HCT116 (cell line): ENCODE data around the gene KRTAP26-1. TPM values are rescaled to one million over a fixed set of nuclear protein-coding genes. Genes with fewer than 3 reads are reported as not detected.

Source experiments
- ATAC-seq: fragments of 200-7000 bp; cut with Tn5 transposase; 2 replicates; pipeline ENCODE4 v1.9.1; 2020; ENCODE audit warnings: mild to moderate bottlenecking, moderate library complexity
- BruUV-seq: library from RNA; stranded (reverse); fragments of 400-500 nt; replicated peaks from 2 replicates; lab custom pipeline; 2021; lab: Mats Ljungman, UMichigan
- CTCF ChIA-PET: fragments of 300-600 bp; sonication (Branson Sonifier 250); formaldehyde crosslinking; loops from one replicate; lab custom pipeline; 2021; ENCODE audit warnings: antibody characterized with exemption; lab: Charles Lee
- POLR2A ChIA-PET: fragments of 300-600, 350-600 bp; sonication (Branson Sonifier 250); formaldehyde crosslinking; loops from one replicate; lab custom pipeline; 2021; ENCODE audit warnings: antibody characterized with exemption; lab: Charles Lee
- RAD21 ChIA-PET, 2 experiments: fragments of 300-600 bp; sonication (Branson Sonifier 250); formaldehyde crosslinking; loops; one replicate each; lab custom pipeline; 2023; ENCODE audit warnings: low total read pairs in 2 of 2; ENCODE audit not compliant: uncharacterized antibody in 2 of 2, unreplicated experiment in 2 of 2, low non-redundant PET in 1 of 2; lab: Charles Lee
- DNase-seq: peaks from one replicate; pipeline ENCODE4 v3.0.0-alpha.2; 2010; ENCODE audit warnings: low read depth, low spot score
- H2AFZ ChIP-seq: fragments of 200-600 bp; shearing (Covaris generic), sonication (generic); 2 replicates; pipeline ENCODE4 v1.6.1; 2017; ENCODE audit warnings: low read depth, mixed run types, mixed read lengths, antibody characterized with exemption, low read length; ENCODE audit not compliant: poor library complexity, severe bottlenecking
- H3K27ac ChIP-seq: 2 replicates; pipeline ENCODE4 v1.5.1; 2012; ENCODE audit warnings: low read depth, low read length
- H3K27me3 ChIP-seq: fragments of 200-600 bp; sonication (generic); 2 replicates; pipeline ENCODE4 v1.6.1; 2016; ENCODE audit warnings: mixed run types, low read length, mixed read lengths; ENCODE audit not compliant: insufficient read depth
- H3K36me3 ChIP-seq, 2 experiments: fragments of 200-500 bp in 1 of 2; fragments of 200-600 bp in 1 of 2; sonication (Bioruptor generic) in 1 of 2; sonication (generic) in 1 of 2; 2 replicates each; pipeline versions ENCODE4 v1.5.1 to v1.6.1; 2014 to 2016; ENCODE audit warnings: low read length in 2 of 2, inconsistent platforms in 1 of 2, mixed read lengths in 1 of 2, mixed run types in 1 of 2; ENCODE audit not compliant: insufficient read depth in 2 of 2, control insufficient read depth in 1 of 2
- H3K4me1 ChIP-seq, 2 experiments: fragments of 200-600 bp in 1 of 2; sonication (generic) in 1 of 2; 2 replicates each; pipeline versions ENCODE4 v1.5.1 to v1.6.1; 2012 to 2017; ENCODE audit warnings: low read length in 2 of 2, inconsistent platforms in 1 of 2, mild to moderate bottlenecking in 1 of 2, mixed read lengths in 1 of 2, mixed run types in 1 of 2, moderate library complexity in 1 of 2; ENCODE audit not compliant: insufficient read depth in 2 of 2, control insufficient read depth in 1 of 2
- H3K4me2 ChIP-seq: fragments of 200-600 bp; sonication (generic); 2 replicates; pipeline ENCODE4 v1.6.1; 2017; ENCODE audit warnings: mixed run types, low read length, mixed read lengths
- H3K4me3 ChIP-seq, 2 experiments: fragments of 200-600 bp in 1 of 2; sonication (generic) in 1 of 2; replicated peaks in 1 of 2; 2 replicates each; pipeline ENCODE4 v1.5.1; 2011 to 2016; ENCODE audit warnings: low read length in 2 of 2, control low read depth in 1 of 2, low read depth in 1 of 2, mild to moderate bottlenecking in 1 of 2, mixed read lengths in 1 of 2, mixed run types in 1 of 2
- H3K79me2 ChIP-seq: fragments of 200-600 bp; sonication (generic); 2 replicates; pipeline ENCODE4 v1.6.1; 2017; ENCODE audit warnings: mild to moderate bottlenecking, mixed run types, low read length, moderate library complexity, mixed read lengths; ENCODE audit not compliant: insufficient read depth
- H3K9ac ChIP-seq: fragments of 200-600 bp; sonication (generic); 2 replicates; pipeline ENCODE4 v1.6.1; 2016; ENCODE audit warnings: low read length, mixed read lengths
- H3K9me2 ChIP-seq: fragments of 200-600 bp; sonication (generic), shearing (Covaris generic); 2 replicates; pipeline ENCODE4 v1.6.1; 2017; ENCODE audit warnings: mixed run types, mild to moderate bottlenecking, moderate library complexity; ENCODE audit not compliant: insufficient read depth
- H3K9me3 ChIP-seq, 2 experiments: fragments of 200-500 bp in 1 of 2; fragments of 200-600 bp in 1 of 2; sonication (Bioruptor generic) in 1 of 2; sonication (generic) in 1 of 2; 2 replicates each; pipeline ENCODE4 v1.6.1; 2014 to 2017; ENCODE audit warnings: low read length in 2 of 2, mixed read lengths in 2 of 2, inconsistent platforms in 1 of 2, low read depth in 1 of 2, mild to moderate bottlenecking in 1 of 2, mixed run types in 1 of 2, moderate library complexity in 1 of 2; ENCODE audit not compliant: control insufficient read depth in 1 of 2, insufficient read depth in 1 of 2
- H4K20me1 ChIP-seq: fragments of 200-600 bp; sonication (generic), shearing (Covaris generic); 2 replicates; pipeline ENCODE4 v1.6.1; 2017; ENCODE audit warnings: mixed run types, mild to moderate bottlenecking, moderate library complexity; ENCODE audit not compliant: insufficient read depth
- CBX3 ChIP-seq: IDR thresholded peaks from 2 replicates; pipeline ENCODE4 v1.6.1; 2012; ENCODE audit warnings: low read depth
- EGR1 ChIP-seq: IDR thresholded peaks from 2 replicates; pipeline ENCODE4 v1.6.1; 2012; ENCODE audit warnings: low read depth
- EZH2 ChIP-seq: fragments of 200-600 bp; sonication (generic); IDR thresholded peaks from 2 replicates; pipeline ENCODE4 v1.6.1; 2017; ENCODE audit warnings: antibody characterized with exemption, mixed run types
- EZH2phosphoT487 ChIP-seq: fragments of 200-600 bp; IDR thresholded peaks from 2 replicates; pipeline ENCODE4 v1.6.1; 2018; ENCODE audit warnings: antibody characterized with exemption, borderline replicate concordance
- FOSL1 ChIP-seq: IDR thresholded peaks from 2 replicates; pipeline ENCODE4 v1.6.1; 2012; ENCODE audit warnings: low read depth
- JUND ChIP-seq: IDR thresholded peaks from 2 replicates; pipeline ENCODE4 v1.6.1; 2012
- POLR2A ChIP-seq: IDR thresholded peaks from 2 replicates; pipeline ENCODE4 v1.7.0; 2011; ENCODE audit warnings: borderline replicate concordance; ENCODE audit not compliant: insufficient read depth, insufficient read length; ENCODE audit errors: extremely low read depth
- RAD21 ChIP-seq: IDR thresholded peaks from 2 replicates; pipeline ENCODE4 v1.6.1; 2012; ENCODE audit warnings: low read depth, mild to moderate bottlenecking
- SRF ChIP-seq: IDR thresholded peaks from 2 replicates; pipeline ENCODE4 v1.6.1; 2012; ENCODE audit warnings: low read depth
- ZFX ChIP-seq: fragments of 450-650 bp; IDR thresholded peaks from 2 replicates; pipeline ENCODE4 v1.6.1; 2017
- intact Hi-C: fragments of 100-400 bp; cut with micrococcal nuclease; formaldehyde crosslinking; loops from 2 replicates; pipeline ENCODE4 v1.10.0; 2022
- total RNA-seq: library from RNA; stranded (reverse); gene quantifications from one replicate; pipeline ENCODE4 v1.2.1, GENCODE V29; 2021; ENCODE audit not compliant: unreplicated experiment
- TF ChIP-seq, protein P1 (sequence below): IDR thresholded peaks from 2 replicates; pipeline ENCODE4 v1.6.1; 2012; ENCODE audit warnings: low read depth
- TF ChIP-seq, protein P2 (sequence below): IDR thresholded peaks from 2 replicates; pipeline ENCODE4 v1.6.1; 2012

The KRTAP26-1 gene
- total RNA-seq, 1 experiment from 2014 or later = not detected

DNA sequence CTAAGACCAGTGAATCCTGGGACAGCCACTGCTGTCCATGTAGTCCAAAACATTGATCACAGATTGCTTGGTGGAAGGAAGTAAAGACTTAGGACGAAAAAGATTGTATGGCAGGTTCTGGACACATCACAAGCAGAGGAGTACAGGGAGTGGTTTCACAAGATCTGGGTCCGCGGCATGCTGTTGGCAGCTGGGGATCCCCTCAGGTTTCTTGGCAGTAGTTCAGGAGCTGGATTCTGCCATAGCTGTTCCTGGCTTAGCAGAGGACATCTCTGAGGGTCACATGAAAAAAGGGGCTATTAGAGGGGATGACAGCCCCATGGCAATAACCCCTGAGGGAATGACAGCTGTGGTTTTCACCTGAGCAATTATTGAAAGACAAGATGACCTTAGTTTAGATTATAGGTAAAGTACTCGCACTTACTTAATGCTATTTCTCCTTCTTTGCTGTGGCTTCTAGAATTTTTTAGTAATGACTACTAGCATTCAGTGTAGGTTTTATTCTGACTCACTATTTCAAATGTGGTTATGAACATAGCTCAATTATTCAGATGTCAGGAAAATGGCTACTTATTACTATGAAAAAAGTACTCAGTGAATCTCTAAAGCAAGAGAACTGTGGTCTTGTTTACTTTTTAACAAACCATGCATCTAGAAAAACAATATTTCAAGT, 9.2 kb upstream of the KRTAP26-1 start:
- intact Hi-C loops = no loop called here
- DNase-seq (no peak), ATAC-seq (no peak)
- Histone ChIP-seq H3K9me3 (peaks cover 11 to 22% of the 10 kb centered on the region in 2 experiments; a peak in 3 of 4 replicates), H3K9ac (no peak overlapping the region), H3K27me3 (no peaks in the 10 kb centered on the region), H3K27ac (no peak overlapping the region), H3K79me2 (no peaks in the 10 kb centered on the region), H2AFZ (no peak overlapping the region), H3K9me2 (no peaks in the 10 kb centered on the region), H3K4me1 (no peaks in the 10 kb centered on the region), H3K4me3 (no peak overlapping the region), H4K20me1 (no peaks in the 10 kb centered on the region), H3K4me2 (no peak overlapping the region), H3K36me3 (no peaks in the 10 kb centered on the region)
- RAD21 ChIA-PET = no interaction called here
- no peak for TF ChIP-seq FOSL1
- TF ChIP-seq POLR2A = no peak
- no peak for TF ChIP-seq JUND
- TF ChIP-seq EZH2 = no peak
- no peak for TF ChIP-seq EGR1
- TF ChIP-seq, protein P1, sequence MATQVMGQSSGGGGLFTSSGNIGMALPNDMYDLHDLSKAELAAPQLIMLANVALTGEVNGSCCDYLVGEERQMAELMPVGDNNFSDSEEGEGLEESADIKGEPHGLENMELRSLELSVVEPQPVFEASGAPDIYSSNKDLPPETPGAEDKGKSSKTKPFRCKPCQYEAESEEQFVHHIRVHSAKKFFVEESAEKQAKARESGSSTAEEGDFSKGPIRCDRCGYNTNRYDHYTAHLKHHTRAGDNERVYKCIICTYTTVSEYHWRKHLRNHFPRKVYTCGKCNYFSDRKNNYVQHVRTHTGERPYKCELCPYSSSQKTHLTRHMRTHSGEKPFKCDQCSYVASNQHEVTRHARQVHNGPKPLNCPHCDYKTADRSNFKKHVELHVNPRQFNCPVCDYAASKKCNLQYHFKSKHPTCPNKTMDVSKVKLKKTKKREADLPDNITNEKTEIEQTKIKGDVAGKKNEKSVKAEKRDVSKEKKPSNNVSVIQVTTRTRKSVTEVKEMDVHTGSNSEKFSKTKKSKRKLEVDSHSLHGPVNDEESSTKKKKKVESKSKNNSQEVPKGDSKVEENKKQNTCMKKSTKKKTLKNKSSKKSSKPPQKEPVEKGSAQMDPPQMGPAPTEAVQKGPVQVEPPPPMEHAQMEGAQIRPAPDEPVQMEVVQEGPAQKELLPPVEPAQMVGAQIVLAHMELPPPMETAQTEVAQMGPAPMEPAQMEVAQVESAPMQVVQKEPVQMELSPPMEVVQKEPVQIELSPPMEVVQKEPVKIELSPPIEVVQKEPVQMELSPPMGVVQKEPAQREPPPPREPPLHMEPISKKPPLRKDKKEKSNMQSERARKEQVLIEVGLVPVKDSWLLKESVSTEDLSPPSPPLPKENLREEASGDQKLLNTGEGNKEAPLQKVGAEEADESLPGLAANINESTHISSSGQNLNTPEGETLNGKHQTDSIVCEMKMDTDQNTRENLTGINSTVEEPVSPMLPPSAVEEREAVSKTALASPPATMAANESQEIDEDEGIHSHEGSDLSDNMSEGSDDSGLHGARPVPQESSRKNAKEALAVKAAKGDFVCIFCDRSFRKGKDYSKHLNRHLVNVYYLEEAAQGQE = no peak
- CTCF ChIA-PET = no interaction called here
- POLR2A ChIA-PET = no interaction called here
- BruUV-seq = no TSS peak

DNA sequence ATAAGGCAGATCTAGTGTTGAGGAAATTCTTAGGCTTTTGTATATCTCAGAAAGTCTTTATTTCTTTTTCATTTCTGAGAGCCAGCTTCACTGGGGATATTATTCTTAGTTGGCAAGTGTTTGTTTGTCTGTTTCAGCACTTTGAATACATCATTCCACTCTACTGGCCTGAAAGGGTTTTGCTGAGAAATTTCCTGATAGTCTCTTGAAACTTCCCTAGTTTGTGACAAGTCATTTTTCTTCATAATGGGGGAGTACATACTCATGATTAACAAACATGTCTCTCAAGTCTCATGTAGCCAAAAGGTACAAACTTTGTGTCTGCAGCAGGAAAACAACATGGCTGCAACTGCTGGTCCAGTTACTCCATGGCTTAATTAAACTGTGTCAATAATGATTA, 6.3 kb upstream of the KRTAP26-1 start:
- CTCF ChIA-PET = no interaction called here
- Histone ChIP-seq H3K4me1 (no peaks in the 10 kb centered on the region), H3K9me2 (no peaks in the 10 kb centered on the region), H3K79me2 (no peaks in the 10 kb centered on the region), H3K27ac (no peak overlapping the region), H3K9ac (no peak overlapping the region), H3K36me3 (no peaks in the 10 kb centered on the region), H2AFZ (no peak overlapping the region), H3K27me3 (no peaks in the 10 kb centered on the region), H3K9me3 (peaks cover 16 to 17% of the 10 kb centered on the region in 2 experiments; a peak in 3 of 4 replicates), H3K4me2 (no peak overlapping the region), H4K20me1 (no peaks in the 10 kb centered on the region), H3K4me3 (no peak overlapping the region)
- no TSS peak for BruUV-seq
- DNase-seq (no peak), ATAC-seq (no peak)
- intact Hi-C loops = no loop called here
- RAD21 ChIA-PET = no interaction called here
- POLR2A ChIA-PET = no interaction called here
- no peak for TF ChIP-seq JUND
- no peak for TF ChIP-seq EZH2
- TF ChIP-seq ZFX = no peak
- no peak for TF ChIP-seq EGR1
- no peak for TF ChIP-seq SRF
- TF ChIP-seq, protein P1 = no peak
- no peak for TF ChIP-seq EZH2phosphoT487
- no peak for TF ChIP-seq CBX3
- TF ChIP-seq RAD21 = no peak
- TF ChIP-seq POLR2A = no peak
- TF ChIP-seq, protein P2, sequence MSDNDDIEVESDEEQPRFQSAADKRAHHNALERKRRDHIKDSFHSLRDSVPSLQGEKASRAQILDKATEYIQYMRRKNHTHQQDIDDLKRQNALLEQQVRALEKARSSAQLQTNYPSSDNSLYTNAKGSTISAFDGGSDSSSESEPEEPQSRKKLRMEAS = no peak
